Measurements from ENCODE around the gene DYTN.

Gene DYTN

DNA sequence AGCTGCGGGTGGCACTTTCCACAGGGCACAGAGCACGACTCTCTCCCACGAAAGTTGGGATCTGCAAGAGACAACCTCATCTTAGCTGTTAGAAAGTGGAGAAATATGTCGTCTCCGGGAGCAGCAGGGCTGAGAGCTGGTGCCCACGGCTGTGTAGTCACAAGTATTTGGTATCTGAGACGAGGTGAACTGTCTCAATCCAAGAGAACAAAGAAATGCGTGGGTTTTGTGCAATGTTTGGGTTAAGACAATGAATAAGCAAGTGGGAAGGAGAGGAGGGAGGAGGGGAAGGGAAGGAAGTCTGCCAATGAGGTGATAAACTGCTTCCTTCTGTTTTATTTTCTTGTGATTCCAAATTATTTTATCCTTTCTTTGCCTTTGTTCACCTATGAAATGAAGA lies 18.0 kb downstream of the DYTN start:
- no peak for DNase-seq (ENCODE audit: low spot score)

DNA sequence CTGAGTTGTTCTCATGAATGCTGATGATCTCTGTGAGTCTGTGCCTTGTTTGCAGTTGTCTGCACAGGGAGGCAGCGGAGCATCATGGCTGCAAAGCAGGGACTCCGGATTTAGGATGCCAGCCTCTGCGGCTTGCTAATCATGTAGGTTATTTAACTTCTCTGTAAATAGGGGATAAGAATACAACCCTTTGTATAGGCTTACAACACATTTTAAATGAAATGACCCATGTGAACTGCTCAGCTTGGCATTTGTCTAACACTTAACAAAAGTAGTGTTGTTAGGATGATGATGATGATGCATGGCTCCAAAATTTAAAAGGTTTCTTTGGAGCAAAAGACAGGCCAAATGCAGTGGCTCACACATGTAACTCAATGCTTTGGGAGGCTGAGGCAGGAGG lies 19.4 kb downstream of the DYTN start:
- DNase-seq (ENCODE audit: low spot score) = no peak

DNA sequence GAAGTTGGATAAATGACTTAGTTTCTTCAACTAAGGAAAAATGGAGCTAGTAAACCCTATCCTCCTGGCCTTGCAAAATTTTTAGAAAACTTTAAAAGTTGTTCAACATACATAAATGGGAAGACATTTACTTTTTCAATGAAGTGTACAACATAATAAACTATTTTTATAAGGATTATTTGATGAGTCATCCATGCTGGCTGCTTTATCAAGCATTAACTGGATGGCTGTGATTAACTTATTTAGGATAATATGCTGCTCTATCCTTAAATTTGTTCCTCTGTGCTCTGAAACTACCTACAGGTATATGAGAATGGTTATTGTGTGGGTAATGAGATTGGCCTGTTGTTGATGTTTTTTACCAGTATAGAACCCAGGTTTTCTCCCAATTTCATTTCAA lies 21.3 kb downstream of the DYTN start:
- no peak for DNase-seq (ENCODE audit: low spot score)

DNA sequence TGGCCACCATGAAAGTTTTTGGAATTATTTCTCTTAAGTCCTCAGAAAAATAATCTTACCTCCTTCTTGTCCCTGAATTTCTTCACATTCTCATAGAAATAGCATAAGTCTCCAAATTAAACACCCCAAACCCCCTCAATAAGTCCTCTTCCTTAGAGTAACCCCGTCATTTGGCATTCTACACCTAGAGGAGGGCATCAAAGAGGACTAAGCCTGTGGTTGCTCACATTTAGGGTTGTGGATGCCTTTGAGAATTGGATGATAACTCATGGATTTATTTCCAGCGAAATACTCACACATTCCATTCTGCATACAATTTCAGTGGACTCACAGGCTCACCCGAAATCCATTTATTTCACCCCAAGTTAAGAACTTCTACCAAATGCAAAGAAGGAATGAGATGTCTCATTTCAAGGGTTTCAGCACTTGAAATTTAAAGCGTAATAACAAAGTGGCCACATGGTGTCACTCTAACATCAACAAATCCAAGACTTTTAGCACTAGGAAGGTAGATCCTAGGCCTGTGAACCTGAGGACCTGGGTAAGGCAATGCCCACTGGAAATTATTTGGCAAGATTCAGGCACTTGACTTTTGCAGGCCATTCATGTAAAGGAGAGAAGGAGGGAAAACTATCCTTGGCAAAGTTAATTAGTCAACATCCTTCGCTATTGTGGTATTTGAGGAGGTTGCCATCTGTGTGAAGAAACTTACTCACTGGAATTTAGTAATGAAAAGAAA lies 24.6 kb downstream of the DYTN start:
- DNase-seq (ENCODE audit: low spot score) = peak; percentile 53

DNA sequence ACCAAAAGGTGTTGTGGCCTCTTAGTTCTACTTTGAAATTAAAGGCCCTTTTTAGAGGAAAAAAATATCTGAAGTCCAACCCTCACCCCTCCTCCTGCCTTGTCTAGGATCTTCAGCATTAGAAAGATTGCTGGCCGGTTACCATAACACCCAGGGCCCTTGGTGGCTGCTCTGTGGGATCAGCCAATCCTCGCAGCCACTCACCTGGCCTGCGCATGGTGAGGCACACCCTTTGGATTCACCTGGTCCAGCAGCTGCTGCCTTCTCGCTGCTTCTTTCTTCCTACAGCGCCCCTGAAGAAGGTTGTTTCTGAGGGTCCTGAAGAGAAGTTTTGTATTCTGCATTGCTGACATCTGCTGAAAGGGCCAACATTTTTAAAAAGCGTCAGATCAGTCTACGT lies 25.2 kb downstream of the DYTN start:
- DNase-seq (ENCODE audit: low spot score) = no peak

DNA sequence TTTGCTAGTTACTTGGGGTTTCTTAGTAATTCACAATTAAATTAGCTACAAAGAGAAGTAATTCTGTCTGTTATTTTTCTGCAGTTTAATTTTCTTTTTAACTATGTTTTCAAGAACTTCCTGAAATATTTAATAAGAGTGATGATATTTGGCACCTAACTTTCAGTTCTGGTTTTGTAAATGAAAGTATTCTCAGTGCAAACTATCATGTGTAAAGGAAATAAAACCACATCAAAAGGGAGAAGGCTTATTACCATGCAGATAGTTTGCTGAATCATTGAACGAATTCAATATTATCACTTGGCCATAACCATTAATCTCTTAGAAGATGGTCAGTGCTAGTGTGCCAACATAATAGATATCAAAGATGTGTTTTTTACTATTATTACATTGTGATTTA lies 29.2 kb downstream of the DYTN start:
- no peak for DNase-seq (ENCODE audit: low spot score)

DNA sequence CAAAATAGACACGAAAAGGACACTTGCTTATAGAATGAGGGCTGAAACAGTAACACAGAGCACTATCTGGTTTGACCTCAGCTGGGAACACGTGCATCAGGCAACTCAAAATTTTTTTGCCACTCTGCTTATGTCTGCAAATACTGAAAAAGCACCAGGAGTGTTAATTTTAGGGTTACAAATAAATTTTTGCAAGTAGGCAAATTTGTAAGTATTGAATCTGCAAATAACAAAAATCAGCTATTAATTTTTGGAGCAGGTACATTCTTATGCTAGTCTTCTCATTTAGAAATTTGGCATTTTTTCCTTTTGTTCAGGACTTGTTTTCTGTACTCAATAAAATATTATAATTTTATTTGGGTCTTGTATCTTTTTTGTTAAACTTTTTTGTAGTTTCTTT lies 29.7 kb downstream of the DYTN start:
- no peak for DNase-seq (ENCODE audit: low spot score)

DNA sequence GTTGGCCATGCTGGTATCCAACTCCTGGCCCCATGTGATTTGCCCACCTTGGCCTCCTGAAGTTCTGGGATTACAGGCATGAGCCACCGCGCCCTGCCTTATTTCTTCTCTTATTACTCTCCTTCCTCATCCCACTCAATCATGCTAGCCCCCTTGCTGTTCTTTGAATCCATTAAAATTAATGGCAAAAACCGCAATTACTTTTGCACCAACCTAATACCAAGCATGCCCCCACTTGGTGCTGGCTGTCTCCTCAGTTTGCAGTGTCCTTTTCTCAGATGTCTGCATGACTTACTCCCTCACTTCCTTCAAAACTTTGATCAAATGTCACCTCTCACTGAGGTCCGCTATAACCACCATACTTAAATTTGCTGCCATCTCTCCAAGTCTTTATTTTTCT lies 34.6 kb downstream of the DYTN start:
- no peak for DNase-seq (ENCODE audit: low spot score)

DNA sequence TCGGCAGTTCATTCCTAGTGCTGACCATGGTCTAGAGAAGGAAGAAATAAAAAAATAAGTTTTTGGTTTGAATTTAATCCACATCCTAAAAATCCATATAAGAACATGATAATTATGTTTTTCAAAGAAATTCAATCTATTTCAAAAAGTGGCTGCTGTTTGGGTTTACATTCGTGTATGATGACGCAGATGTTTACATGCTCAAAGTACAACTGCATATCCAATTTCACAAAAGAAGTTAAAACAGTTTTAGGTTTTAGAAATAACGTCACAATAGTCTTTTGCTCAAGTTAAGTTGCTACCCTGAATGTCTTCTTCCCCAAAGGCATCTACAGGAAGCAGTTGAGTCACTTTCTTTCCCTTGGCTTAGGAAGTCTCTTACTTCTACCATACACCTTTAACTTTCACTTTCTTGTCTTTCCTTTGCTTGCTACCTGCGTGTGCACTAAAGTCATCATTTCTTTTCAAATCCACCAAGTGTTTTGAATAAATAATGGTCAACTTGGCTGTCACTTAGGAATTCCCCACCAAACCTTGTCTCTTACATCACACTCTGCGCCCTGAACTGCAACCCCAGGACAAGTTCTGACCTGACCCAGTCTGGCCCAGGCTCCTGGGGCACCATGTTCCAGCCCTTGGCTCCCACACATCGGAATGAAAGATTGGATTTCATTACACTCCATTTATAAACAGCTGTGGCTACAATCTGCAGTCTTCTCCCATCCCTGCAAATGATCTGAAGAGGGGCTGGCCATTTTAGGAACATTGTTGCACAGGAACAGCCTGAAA lies 47.5 kb downstream of the DYTN start:
- no peak for DNase-seq (ENCODE audit: low spot score)

DNA sequence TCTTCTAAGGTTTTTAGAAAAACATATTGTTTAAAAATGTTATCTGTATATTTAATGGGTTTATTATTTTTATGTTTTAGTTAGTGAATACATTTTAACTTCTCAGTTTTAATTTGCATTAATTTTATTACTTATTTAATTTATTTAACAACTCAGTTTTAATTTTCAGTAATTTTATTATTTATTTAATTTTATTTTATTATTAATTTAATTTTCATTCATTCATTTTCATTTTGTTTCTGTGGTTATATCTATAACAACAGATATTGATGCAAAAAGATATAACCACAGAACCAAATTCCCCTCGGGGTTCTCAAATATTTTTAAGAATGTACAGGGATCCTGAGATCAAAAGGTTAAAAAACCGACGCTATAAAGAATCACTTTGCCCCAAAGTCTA lies 52.9 kb downstream of the DYTN start:
- no peak for DNase-seq (ENCODE audit: low spot score)

DNA sequence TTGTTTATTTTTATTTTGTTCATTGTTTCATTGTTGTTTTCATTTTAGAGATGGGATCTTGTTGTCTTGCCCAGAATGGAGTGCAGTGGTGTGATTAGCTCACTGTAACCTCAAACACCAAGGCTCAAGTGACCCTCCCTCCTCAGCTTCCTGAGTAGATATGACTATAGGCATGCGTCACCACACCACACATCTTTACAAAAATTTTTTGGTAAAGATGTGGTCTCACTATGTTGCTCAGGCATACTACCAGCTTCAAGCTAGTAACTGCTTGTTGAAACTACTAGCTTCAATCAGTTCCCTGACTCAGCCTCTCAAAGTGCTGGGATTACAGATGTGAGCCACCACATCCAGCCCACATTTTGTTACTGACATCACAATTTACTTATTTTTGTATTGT lies 61.1 kb downstream of the DYTN start:
- DNase-seq (ENCODE audit: low spot score) = no peak

DNA sequence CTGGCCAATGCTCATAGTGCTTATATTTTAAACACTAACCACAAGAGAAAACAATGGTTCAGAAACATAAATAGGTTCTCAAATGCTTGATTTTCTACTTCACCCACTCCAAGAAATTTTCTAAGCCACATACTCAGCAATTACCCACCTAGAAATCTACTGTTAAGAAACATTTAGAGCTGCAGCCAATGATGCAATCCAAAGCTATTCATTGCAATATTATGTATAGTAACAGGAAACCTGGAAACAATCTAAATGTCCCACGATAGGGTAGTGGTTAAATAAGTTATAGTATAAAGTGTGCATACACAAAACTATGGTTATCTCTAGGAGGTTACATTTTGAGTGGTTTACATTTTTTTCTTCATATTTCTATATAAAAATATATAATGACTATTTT lies 70.2 kb downstream of the DYTN start:
- DNase-seq (ENCODE audit: low spot score) = no peak

DNA sequence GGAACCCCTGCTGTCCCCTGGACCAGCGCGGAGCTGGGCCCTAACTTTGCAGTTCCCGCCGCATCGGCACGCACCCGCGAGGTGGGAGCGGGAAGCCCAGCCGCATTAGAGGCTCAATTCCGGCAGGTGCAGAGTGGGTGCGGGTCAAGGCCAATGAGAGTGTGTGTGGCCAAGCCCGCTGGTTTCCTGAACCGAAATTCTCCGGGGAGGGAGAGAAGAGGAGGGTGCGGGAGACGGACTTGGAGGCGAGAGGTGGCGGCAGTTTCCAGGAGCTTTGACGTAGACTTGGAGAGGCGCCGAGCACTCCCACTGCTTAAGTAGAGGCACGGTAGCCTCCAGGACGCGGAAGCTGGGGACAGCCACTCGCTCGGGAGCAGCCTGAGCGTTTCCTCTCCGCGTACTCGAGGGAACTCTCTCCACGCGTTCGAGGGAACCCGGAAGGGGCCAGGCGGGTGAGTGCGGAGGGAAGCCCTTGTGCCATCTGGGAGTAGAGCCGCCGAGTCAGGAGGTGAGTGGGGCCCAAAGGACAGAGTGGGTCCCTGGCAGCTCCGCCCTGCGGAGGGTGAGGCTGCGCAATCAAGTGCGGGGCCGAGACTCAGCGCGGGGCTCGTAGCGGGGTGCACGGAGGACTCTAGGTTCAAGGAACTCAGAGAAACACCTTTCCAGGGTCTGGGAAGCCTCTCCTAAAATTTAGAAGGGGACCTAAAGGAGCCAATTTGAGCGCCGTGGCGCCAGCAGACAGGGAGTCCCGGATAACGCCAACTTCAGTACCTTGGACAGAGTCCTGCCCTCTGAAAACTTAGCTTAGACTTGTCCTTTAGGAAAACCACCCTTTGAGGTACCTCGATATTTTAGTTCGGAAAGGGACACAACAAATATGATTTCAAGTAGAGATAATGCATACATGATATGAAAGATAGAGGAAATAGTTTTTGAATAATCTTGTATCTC lies 75.8 kb downstream of the DYTN start, which contains the start of gene FAM237A:
Gene FAM237A, plus strand, starts transcription at position 413 of the 951 bp plus-strand sequence. CDS start 1,750 bp downstream, outside the sequence.
- peak; percentile 3 for DNase-seq (ENCODE audit: low spot score)

DNA sequence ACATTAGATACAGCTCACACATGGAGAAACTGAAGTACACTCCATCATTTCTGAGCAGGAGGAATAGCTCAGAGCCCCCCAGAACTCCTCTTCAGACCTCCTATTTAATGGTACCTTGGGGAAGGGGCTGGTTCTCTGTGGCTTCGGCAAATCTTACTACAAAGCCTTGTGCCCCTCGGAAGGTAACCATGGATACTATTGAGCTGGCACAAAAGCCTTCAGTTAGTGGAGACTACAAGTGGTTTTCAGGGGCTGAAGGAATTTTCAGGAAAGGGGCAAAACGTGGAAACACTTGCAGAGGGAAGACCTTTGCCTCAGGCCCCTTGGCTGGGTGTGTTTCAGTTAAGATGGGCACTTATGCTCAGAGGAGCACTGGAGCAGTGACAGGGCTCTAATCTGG lies 77.0 kb downstream of the DYTN start:
- DNase-seq (ENCODE audit: low spot score) = no peak

DNA sequence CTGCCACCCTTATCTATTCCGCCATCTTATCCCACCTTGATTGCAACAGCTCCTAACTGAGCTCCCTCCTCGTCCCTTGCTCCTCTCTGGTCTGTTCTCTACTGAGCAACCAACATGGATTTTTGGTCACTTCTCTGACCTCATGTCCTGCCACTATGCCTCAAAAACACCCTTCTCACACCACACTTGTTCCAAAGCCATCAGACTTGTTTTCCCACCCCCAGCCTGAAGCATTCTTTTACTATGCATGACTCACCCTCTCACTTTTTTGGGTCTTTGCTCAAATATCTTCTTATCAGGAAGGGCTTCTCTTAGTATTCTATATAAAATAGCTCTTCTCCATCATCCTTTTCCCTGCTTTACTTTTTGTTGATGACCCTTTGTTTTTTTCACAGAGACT lies 78.6 kb downstream of the DYTN start:
- DNase-seq (ENCODE audit: low spot score) = no peak

DNA sequence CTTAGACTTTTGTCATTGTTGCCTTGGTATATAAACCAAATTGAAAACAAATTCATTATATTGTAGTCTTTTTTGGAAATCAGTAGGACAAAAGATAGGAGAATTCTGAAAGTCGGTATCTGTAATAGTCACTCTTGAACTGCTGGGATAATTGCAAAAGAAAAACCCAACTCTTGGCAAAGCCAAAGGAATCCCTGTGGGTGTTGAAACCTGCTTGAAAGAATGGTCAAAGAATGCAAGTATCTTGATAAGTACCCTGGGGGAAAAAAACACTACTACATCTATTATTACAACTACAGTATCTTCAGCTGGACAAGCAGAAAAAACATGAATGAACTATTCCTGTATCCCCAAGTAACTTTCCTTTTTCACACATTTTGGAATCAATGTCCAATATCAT lies 83.2 kb downstream of the DYTN start:
- no peak for DNase-seq (ENCODE audit: low spot score)

DNA sequence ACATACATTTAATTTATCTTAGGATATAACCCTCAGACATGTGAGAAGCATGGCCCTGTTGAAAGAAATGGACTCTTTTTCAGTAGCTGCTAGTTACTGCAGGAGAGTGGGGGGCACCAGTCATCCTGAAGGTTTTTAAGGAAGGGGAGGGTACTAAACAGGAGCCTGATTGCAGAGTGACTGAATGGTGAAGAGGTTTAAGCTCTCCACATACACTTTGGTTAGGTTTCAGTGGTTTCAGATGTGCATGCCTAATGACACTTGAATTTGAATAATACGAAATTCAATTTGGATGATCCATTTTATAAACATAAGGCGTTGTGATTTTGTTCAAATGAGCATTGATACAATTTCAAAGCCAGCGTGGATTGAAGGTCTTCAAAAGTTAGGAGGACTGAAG lies 86.9 kb downstream of the DYTN start:
- no peak for DNase-seq (ENCODE audit: low spot score)

DNA sequence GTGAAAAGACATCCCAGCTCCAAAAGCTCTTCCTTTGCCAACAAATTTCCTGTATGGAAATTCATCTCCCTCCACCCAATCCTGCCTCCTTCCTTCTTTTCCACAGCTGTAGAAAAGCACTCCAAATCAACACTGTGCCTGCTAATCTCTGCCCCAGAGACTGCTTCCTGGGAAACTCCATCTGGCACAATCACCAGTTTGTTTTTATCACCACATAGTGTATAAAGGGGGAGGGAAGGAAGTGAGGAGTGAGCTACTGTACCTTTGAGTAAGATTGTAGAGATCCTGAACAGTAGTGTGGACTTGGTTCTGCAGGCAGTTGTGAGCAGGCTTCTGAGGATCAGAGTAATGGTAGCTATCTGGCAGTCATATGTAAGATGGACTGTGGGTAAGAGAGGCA lies 90.6 kb downstream of the DYTN start:
- no peak for DNase-seq (ENCODE audit: low spot score)

DNA sequence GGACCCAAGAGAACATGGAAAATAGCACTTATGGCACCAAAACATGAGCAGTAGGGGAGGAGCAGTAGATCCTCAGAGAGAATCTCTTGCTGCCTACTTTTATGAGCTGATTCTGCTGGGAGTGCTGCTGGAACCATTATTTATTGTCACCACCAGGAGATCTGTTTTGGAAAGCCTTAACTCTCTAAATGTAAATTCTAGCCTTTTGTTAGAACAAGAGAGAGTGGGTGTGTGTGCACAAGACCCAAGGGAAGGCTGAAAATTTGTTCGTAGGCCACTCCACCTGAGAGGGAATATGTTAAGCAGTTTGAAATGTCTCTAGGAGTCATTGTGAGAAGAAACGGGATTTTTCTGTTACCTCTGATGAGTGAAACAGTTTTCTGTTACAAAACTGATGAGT lies 92.1 kb downstream of the DYTN start:
- DNase-seq (ENCODE audit: low spot score) = no peak

DNA sequence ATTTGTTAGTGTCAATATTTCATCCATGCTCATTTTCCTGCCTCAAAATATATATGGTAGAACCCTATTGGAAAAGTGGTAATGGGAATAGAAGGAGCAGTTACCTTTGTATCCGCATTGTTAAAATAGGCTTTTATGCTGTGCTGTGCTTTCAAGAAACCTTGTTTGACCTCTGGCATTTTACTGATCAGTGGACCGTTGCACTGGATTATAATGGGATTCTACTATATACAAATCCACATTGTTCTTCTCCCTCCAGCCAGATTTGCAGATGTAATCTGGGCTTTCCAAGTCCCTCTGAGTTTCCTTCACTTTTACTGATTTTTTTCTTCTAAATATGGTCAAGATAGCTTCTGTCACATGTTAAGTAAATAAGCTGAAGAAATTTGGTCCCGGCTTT lies 99.2 kb downstream of the DYTN start:
- no peak for DNase-seq (ENCODE audit: low spot score)

DNA sequence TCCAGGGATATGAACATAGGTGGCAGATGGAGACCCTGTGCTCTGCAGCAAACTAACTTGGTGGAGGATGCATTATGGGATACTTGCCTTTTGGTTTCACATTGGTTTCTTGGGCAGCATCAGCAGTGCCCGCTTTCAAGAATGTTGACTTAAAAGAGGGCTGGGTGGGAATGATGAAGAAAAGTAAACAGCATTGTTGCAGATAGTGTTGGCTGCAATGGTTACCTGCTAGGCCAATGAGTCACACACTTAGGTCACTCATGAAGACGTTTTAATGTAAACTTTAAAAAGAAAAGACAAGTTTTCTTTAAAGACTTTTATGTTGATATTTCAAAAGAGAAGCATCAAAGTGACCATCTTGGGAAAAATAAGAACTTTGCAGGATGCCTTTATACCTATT lies 102.0 kb downstream of the DYTN start:
- no peak for DNase-seq (ENCODE audit: low spot score)

DNA sequence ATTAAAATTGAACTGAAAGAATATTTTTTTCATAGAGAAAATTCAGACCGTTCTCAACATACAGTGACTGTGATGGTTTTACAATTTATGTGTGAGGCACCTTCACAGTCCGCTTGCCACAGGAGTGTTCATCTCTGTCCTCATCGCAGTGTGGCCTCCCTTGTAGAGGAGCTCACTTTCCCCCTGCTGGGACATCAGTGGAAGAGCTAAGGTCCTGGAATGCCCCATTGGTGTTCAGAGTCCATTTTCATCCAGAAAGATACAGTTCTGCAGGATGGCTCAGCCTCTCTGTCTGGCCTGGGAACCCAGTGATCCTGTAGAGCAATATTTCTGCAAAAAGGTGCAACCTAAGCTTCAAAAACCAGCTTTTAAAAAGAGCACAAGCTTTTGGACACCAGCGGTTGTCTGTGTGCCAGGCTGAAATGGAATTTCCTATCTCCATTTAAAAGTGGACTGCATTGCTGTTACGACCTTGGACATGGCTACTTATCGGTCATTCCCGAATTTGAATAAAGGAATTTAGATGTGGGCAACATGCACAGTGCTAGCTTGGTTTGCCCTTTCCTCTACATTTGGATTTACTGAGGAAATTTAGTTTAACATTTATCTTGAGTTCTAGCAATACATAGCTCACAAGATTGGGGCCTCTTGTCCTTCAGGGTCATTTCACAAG lies 102.6 kb downstream of the DYTN start:
- DNase-seq (ENCODE audit: low spot score) = no peak

Data from hematopoietic multipotent progenitor cell treated with erythropoietin and hydrocortisone succinate and interleukin-3 and kit ligand, for 15 days (in vitro differentiated cells).